HK-2 (cell line): ENCODE measurements around the gene TREM2.

ENCODE experiments used
- DNase-seq: peaks from one replicate; pipeline ENCODE4 v3.0.0-alpha.2; 2018; ENCODE audit not compliant: unreplicated experiment

TREM2 gene

GRCh38 chr6:41182069-41183034 lies 19.4 kb upstream of the TREM2 start:
- peak; percentile 40 for DNase-seq

GRCh38 chr6:41181566-41181965 lies 18.6 kb upstream of the TREM2 start:
- no peak for DNase-seq

GRCh38 chr6:41179163-41179562 lies 16.2 kb upstream of the TREM2 start:
- no peak for DNase-seq

GRCh38 chr6:41177695-41178094 lies 14.8 kb upstream of the TREM2 start:
- no peak for DNase-seq

GRCh38 chr6:41177287-41177686 lies 14.4 kb upstream of the TREM2 start:
- DNase-seq = no peak

- DNase-seq = no peak
Observed at GRCh38 chr6:41176189-41176588, 13.3 kb upstream of the TREM2 start.

GRCh38 chr6:41175084-41175483 lies 12.2 kb upstream of the TREM2 start:
- DNase-seq = no peak

GRCh38 chr6:41174610-41175009 lies 11.7 kb upstream of the TREM2 start:
- no peak for DNase-seq

- DNase-seq = no peak
Observed at GRCh38 chr6:41171908-41172307, 9.0 kb upstream of the TREM2 start.

- no peak for DNase-seq
Observed at GRCh38 chr6:41170547-41171160, 7.7 kb upstream of the TREM2 start.

GRCh38 chr6:41167173-41167963 lies 4.5 kb upstream of the TREM2 start:
- DNase-seq = no peak

GRCh38 chr6:41164551-41165120 lies 1.7 kb upstream of the TREM2 start:
- DNase-seq = no peak

- no peak for DNase-seq
Observed at GRCh38 chr6:41163419-41163717, 452 bp upstream of the TREM2 start.

GRCh38 chr6:41161851-41162552 lies 914 bp downstream of the TREM2 start:
- DNase-seq = no peak

- DNase-seq = no peak
Observed at GRCh38 chr6:41161380-41161779, 1.5 kb downstream of the TREM2 start.

- DNase-seq = no peak
Observed at GRCh38 chr6:41160933-41161332, 2.0 kb downstream of the TREM2 start.

- no peak for DNase-seq
Observed at GRCh38 chr6:41159415-41160082, 3.4 kb downstream of the TREM2 start.

- no peak for DNase-seq
Observed at GRCh38 chr6:41157323-41157722, 5.6 kb downstream of the TREM2 start.

GRCh38 chr6:41156771-41157170 lies 6.1 kb downstream of the TREM2 start:
- no peak for DNase-seq

- no peak for DNase-seq
Observed at GRCh38 chr6:41156001-41156400, 6.9 kb downstream of the TREM2 start.
